Ishikawa (cell line): Measurements from ENCODE around the gene PIK3R4.

Experiments used
- CREB1 ChIP-seq: IDR thresholded peaks from 2 replicates; pipeline ENCODE4 v1.6.1; 2012; ENCODE audit warnings: low read depth
- EGR1 ChIP-seq: IDR thresholded peaks from 2 replicates; pipeline ENCODE4 v1.6.1; 2012
- EP300 ChIP-seq: IDR thresholded peaks from 2 replicates; pipeline ENCODE4 v1.6.1; 2012; ENCODE audit warnings: borderline replicate concordance
- NFIC ChIP-seq: IDR thresholded peaks from 2 replicates; pipeline ENCODE4 v1.6.1; 2012
- REST ChIP-seq: IDR thresholded peaks from 2 replicates; pipeline ENCODE4 v1.6.1; 2012; ENCODE audit warnings: low read depth, mild to moderate bottlenecking
- TAF1 ChIP-seq: IDR thresholded peaks from 2 replicates; pipeline ENCODE4 v1.6.1; 2012; ENCODE audit warnings: low read depth, mild to moderate bottlenecking
- TEAD4 ChIP-seq: IDR thresholded peaks from 2 replicates; pipeline ENCODE4 v1.6.1; 2012
- YY1 ChIP-seq: IDR thresholded peaks from 2 replicates; pipeline ENCODE4 v1.6.1; 2012; ENCODE audit warnings: low read depth

DNA sequence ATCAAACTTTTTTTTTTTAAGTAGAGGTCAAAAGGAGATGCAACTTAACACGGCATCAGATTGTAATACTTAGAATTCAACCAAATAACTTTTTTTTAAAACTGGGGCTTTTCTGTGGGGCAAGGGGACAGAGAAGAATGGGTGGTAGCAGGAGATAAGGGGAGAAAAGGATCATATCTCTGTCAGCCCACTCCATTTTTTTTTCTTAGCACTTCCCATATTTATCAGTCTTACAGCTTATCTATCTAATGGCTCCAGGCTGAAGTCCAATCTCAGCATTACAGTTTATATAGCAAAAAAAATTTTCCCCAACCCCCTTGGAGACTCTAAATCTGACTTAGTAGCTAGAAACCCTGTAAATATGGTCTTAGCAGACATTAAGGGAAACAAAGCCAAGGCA, 69.3 kb downstream of the PIK3R4 start:
- TF ChIP-seq TAF1 (no peak), EP300 (no peak), YY1 (no peak), REST (no peak), NFIC (no peak), CREB1 (no peak), EGR1 (no peak), TEAD4 (no peak)
